Gastroesophageal sphincter (tissue), 4 donors: ENCODE results near the gene METTL25B. TPM values are rescaled to one million over a fixed set of nuclear protein-coding genes. Genes with fewer than 3 reads are reported as not detected.
A peak's percentile ranks its signal among the peaks of the same experiment; 100 is the strongest.

Experiments
- ATAC-seq: fragments of 150-250 bp; one replicate; pipeline ENCODE4 v1.9.1; 2016; ENCODE audit warnings: mild to moderate bottlenecking, moderate library complexity
- H3K27ac ChIP-seq, 4 donors: fragments of 200-600 bp; sonication (generic) in 3 of 4; 1 replicate in 3 of 4; 2 replicates in 1 of 4; pipeline ENCODE4 v1.5.1; 2016 to 2019
- H3K27me3 ChIP-seq: fragments of 200-600 bp; sonication (generic); one replicate; pipeline ENCODE4 v1.5.1; 2019
- H3K36me3 ChIP-seq, 2 donors: fragments of 200-600 bp; sonication (generic); one replicate each; pipeline ENCODE4 v1.5.1; 2019; ENCODE audit warnings: control low read depth in 1 of 2
- H3K4me1 ChIP-seq, 3 donors: fragments of 200-600 bp; sonication (generic); 1 replicate in 2 of 3; 2 replicates in 1 of 3; pipeline ENCODE4 v1.5.1; 2016 to 2019; ENCODE audit warnings: control low read depth in 2 of 3
- H3K4me3 ChIP-seq, 2 donors: fragments of 200-600 bp; sonication (generic); one replicate each; pipeline ENCODE4 v1.5.1; 2019; ENCODE audit warnings: mild to moderate bottlenecking in 1 of 2, moderate library complexity in 1 of 2
- H3K9me3 ChIP-seq, 3 donors: fragments of 200-600 bp; sonication (generic); one replicate each; pipeline ENCODE4 v1.5.1; 2017 to 2019; ENCODE audit warnings: control low read depth in 2 of 3
- EP300 ChIP-seq: sonication (generic); formaldehyde crosslinking; IDR thresholded peaks from one replicate; pipeline ENCODE4 v1.6.1; 2017; ENCODE audit warnings: antibody characterized with exemption, mild to moderate bottlenecking
- POLR2A ChIP-seq, 2 donors: fragments of 450-650 bp; IDR thresholded peaks; one replicate each; pipeline ENCODE4 v1.6.1; 2017; ENCODE audit warnings: antibody characterized with exemption in 2 of 2, mild to moderate bottlenecking in 2 of 2, moderate library complexity in 1 of 2
- POLR2AphosphoS5 ChIP-seq: sonication (generic); formaldehyde crosslinking; IDR thresholded peaks from one replicate; pipeline ENCODE4 v1.6.1; 2017; ENCODE audit warnings: antibody characterized with exemption
- WGBS, 2 donors: methylation state at CpG; one replicate each; pipeline ENCODE4 v1.1.5; 2018; ENCODE audit warnings: low coverage in 1 of 2; 5-methylcytosine and 5-hydroxymethylcytosine counted together
- total RNA-seq, 4 donors: library from RNA; depleted of rRNA; stranded (reverse); fragments of >200 nt; gene quantifications; one replicate each; pipeline ENCODE4 v1.1.0, GENCODE V29; 2016
- TF ChIP-seq, protein P1 (sequence below), 4 experiments: fragments of 200-600 bp in 2 of 4; fragments of 450-650 bp in 2 of 4; sonication (generic) in 1 of 4; IDR thresholded peaks; one replicate each; pipeline ENCODE4 v1.5.1; 2017 to 2019; ENCODE audit warnings: antibody characterized with exemption in 4 of 4, mild to moderate bottlenecking in 2 of 4, moderate library complexity in 2 of 4

The METTL25B gene
- 10 to 100 TPM in 3 of 4 donors, 1 to 10 TPM in 1; 8.4 to 29.0 (median 17.4) TPM for total RNA-seq

DNA sequence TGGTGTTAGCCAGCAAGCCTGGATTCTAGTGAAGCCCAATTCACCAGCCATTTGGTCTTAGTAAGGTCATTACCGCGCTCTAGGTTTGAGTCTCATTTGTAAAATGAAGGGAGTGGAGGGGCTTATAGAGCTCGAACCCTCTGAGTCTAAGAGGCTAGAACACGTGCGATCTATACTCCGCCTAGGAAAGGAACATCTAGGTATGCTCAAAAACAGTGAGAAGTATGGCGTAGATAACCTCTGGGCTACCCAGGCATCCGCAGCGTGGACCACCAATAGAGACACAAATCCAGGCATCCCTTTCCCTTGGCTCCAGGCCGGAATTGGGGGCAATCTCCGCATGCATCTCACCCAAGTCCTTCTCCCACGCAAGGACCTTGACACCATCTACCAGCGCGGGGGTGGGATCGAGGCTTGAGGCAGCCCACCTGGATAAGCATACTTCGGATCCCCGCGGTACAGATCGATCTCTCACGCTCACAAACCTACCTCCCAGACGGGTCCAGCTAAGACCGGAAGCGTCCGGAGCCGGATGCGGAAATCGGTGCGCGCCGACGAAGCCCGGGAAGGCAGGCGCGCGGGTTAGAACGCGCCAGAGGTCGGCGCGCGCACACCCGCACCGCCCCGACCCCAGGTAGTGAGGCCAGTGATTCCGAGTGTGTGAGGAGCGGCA is at the start of gene METTL25B:
TSS of gene METTL25B (plus strand) at position 544 of the 673 bp plus-strand sequence. CDS start 636 bp downstream, outside the sequence.
- H3K4me3 ChIP-seq, result peak within 1 kb of the TSS; percentile 85 to 87
- 0% methylated on average over 4 to 5 of the region's 46 CpGs for WGBS, 2 donors
- no peaks in the 10 kb centered on the region for H3K9me3 ChIP-seq
- peak; percentile 84 for ATAC-seq
- H3K4me1 ChIP-seq, result peaks cover 15 to 59% (median 36%) of the 10 kb centered on the region in 3 donors
- peaks cover 0 to 34% of the 10 kb centered on the region in 2 donors for H3K36me3 ChIP-seq
- H3K27ac ChIP-seq, result peak within 1 kb of the TSS; percentile 98 to 99 (median 98)
- H3K27me3 ChIP-seq, result no peaks in the 10 kb centered on the region
- TF ChIP-seq, protein P1, sequence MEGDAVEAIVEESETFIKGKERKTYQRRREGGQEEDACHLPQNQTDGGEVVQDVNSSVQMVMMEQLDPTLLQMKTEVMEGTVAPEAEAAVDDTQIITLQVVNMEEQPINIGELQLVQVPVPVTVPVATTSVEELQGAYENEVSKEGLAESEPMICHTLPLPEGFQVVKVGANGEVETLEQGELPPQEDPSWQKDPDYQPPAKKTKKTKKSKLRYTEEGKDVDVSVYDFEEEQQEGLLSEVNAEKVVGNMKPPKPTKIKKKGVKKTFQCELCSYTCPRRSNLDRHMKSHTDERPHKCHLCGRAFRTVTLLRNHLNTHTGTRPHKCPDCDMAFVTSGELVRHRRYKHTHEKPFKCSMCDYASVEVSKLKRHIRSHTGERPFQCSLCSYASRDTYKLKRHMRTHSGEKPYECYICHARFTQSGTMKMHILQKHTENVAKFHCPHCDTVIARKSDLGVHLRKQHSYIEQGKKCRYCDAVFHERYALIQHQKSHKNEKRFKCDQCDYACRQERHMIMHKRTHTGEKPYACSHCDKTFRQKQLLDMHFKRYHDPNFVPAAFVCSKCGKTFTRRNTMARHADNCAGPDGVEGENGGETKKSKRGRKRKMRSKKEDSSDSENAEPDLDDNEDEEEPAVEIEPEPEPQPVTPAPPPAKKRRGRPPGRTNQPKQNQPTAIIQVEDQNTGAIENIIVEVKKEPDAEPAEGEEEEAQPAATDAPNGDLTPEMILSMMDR (IDR thresholded peaks at IDR 0.05), result peak in 1 of 4 experiments; percentile 2
- TF ChIP-seq POLR2A (IDR thresholded peaks at IDR 0.05), result peak; percentile 6 to 20
- no peak for TF ChIP-seq EP300

DNA sequence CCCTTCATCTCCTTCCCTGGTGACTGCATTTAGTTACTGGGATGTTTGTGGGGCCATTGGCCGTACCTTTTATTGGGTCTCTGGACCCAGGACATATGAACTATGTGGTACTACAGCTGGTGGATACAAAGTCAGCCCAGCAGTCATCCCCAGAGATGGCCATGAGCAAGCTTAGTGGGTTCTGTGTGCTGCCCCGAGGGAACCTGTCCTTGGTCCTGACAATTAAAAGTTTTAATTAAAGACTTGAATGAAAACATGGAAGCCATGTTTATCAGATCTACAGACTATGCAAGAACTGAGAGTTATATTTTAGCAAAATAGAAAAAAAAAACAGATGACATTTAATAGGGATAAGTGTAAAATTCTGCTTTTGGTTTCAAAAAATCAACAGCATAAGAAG is 48.2 kb upstream of the METTL25B start:
- ATAC-seq, result no peak
- H3K9me3 ChIP-seq, result no peaks in the 10 kb centered on the region
- H3K27me3 ChIP-seq, result peaks cover 91% of the 10 kb centered on the region
- H3K36me3 ChIP-seq, result no peaks in the 10 kb centered on the region
- TF ChIP-seq POLR2A (IDR thresholded peaks at IDR 0.05) (no peak), EP300 (no peak), POLR2AphosphoS5 (no peak)
- TF ChIP-seq, protein P1 (IDR thresholded peaks at IDR 0.05), result no peak
- H3K4me1 ChIP-seq, result peaks cover 0 to 33% (median 5%) of the 10 kb centered on the region in 3 donors
- H3K4me3 ChIP-seq, result no peak overlapping the region
- H3K27ac ChIP-seq, result no peak overlapping the region
- WGBS, 2 donors, result 29 to 49% methylated on average over 2 of the region's 2 CpGs

DNA sequence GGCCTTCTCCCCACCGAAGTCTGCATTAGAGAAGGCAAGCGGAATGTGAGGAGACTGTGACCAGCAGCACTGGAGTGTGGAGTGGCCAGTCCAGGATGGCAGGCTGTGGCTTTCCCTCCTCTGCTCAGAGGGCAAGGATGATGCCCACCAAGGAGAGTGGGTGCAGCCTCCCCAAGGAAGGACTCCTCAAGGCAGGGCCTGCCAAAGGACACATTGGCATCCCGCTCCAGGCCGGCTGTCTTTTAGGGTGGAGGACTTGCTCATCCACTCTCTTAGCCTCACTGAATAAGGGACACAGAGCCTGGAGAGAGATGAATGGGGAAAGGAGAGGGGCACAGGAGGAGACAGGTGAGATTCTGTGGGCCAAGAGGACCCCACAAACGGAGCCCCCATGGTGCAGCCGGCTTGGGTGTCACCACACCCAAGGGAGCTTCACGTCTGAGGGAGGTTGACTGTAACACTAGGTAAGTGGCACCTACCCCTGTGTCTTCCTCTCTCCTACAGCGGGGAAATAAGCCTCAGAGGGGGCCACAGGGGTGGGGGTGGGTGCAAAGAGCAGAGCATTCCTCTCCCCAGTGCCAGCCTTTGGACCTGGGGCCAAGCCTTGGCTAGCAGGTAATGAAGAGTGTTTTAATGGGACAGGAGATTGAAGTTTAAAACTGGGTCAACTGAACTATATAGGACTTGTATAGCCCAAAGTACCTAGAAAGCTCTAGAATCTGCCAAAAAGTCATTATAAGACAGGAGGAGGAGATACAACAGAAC is 46.9 kb upstream of the METTL25B start:
- H3K9me3 ChIP-seq, result no peaks in the 10 kb centered on the region
- H3K27me3 ChIP-seq, result peaks cover 93% of the 10 kb centered on the region
- H3K4me1 ChIP-seq, result peaks cover 0 to 20% (median 5%) of the 10 kb centered on the region in 3 donors
- H3K36me3 ChIP-seq, result no peaks in the 10 kb centered on the region
- no peak for TF ChIP-seq POLR2AphosphoS5
- TF ChIP-seq EP300, result no peak
- TF ChIP-seq POLR2A (IDR thresholded peaks at IDR 0.05), result no peak
- no peak overlapping the region for H3K27ac ChIP-seq
- ATAC-seq, result no peak
- 47% methylated on average over 3 of the region's 8 CpGs; no CpG with 5 or more reads in 1 of the 2 donors for WGBS, 2 donors
- H3K4me3 ChIP-seq, result no peak overlapping the region

- H3K27me3 ChIP-seq, result peaks cover 90% of the 10 kb centered on the region
- no peak overlapping the region for H3K4me3 ChIP-seq
- no peaks in the 10 kb centered on the region for H3K36me3 ChIP-seq
- WGBS, 2 donors, result 73 to 80% methylated on average over 2 to 3 of the region's 5 CpGs
- H3K9me3 ChIP-seq, result no peaks in the 10 kb centered on the region
- TF ChIP-seq, protein P1 (IDR thresholded peaks at IDR 0.05), result no peak
- TF ChIP-seq POLR2AphosphoS5 (no peak), POLR2A (IDR thresholded peaks at IDR 0.05) (no peak)
- no peak for ATAC-seq
- no peak overlapping the region for H3K27ac ChIP-seq
- H3K4me1 ChIP-seq, result peaks cover 0 to 10% (median 0%) of the 10 kb centered on the region in 3 donors
These were observed 45.9 kb upstream of the METTL25B start for GRCh38 chr1:156682166-156682890.

GRCh38 chr1:156684227-156684782 is 44.0 kb upstream of the METTL25B start:
- H3K4me3 ChIP-seq, result no peak overlapping the region
- 69% methylated on average over 2 of the region's 5 CpGs; no CpG with 5 or more reads in 1 of the 2 donors for WGBS, 2 donors
- H3K27me3 ChIP-seq, result peaks cover 90% of the 10 kb centered on the region
- no peak for TF ChIP-seq POLR2A (IDR thresholded peaks at IDR 0.05)
- TF ChIP-seq EP300, result no peak
- TF ChIP-seq POLR2AphosphoS5, result no peak
- TF ChIP-seq, protein P1 (IDR thresholded peaks at IDR 0.05), result no peak
- H3K4me1 ChIP-seq, result peaks cover 0 to 3% (median 2%) of the 10 kb centered on the region in 3 donors
- ATAC-seq, result no peak
- H3K9me3 ChIP-seq, result no peaks in the 10 kb centered on the region
- H3K27ac ChIP-seq, result no peak overlapping the region
- no peaks in the 10 kb centered on the region for H3K36me3 ChIP-seq
